Astrocyte (in vitro differentiated cells and primary cell): ENCODE results near the gene UQCC2.

ENCODE experiments used
- EZH2 ChIP-seq: IDR thresholded peaks from 2 replicates; pipeline ENCODE4 v1.6.1; 2012; ENCODE audit warnings: mild to moderate bottlenecking, low read length, inconsistent platforms; ENCODE audit not compliant: insufficient read depth
- TF ChIP-seq, protein P1 (sequence below): IDR thresholded peaks from 2 replicates; pipeline ENCODE4 v1.5.1; 2011; ENCODE audit warnings: low read depth, mild to moderate bottlenecking, inconsistent platforms, low read length, moderate library complexity; ENCODE audit not compliant: insufficient read depth

DNA sequence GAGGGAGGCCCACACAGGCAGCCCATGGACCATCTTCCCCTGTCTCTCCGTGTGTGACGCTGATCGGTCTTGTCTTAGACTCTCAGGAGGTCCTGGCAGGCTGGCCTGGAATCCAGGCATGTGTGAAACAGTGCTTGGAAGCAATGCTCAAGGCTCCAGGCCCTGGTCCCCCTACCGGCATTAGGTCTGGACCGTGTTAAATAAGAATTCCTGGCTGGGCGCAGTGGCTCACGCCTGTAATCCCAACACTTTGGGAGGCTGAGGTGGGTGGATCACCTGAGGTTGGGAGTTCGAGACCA is 22.2 kb upstream of the UQCC2 start:
- TF ChIP-seq, protein P1, sequence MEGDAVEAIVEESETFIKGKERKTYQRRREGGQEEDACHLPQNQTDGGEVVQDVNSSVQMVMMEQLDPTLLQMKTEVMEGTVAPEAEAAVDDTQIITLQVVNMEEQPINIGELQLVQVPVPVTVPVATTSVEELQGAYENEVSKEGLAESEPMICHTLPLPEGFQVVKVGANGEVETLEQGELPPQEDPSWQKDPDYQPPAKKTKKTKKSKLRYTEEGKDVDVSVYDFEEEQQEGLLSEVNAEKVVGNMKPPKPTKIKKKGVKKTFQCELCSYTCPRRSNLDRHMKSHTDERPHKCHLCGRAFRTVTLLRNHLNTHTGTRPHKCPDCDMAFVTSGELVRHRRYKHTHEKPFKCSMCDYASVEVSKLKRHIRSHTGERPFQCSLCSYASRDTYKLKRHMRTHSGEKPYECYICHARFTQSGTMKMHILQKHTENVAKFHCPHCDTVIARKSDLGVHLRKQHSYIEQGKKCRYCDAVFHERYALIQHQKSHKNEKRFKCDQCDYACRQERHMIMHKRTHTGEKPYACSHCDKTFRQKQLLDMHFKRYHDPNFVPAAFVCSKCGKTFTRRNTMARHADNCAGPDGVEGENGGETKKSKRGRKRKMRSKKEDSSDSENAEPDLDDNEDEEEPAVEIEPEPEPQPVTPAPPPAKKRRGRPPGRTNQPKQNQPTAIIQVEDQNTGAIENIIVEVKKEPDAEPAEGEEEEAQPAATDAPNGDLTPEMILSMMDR = no peak
- no peak for TF ChIP-seq EZH2
